ENCODE data around the gene APOA5.

GRCh38 chr11:116798368-116798767, 6.7 kb upstream of the APOA5 start:
- TF ChIP-seq MTA1 (IDR thresholded peaks at IDR 0.05; ENCODE audit: borderline replicate concordance) = no peak
- TF ChIP-seq CTCF (IDR thresholded peaks at IDR 0.05 in 2 of 3, conservative IDR thresholded peaks at IDR 0.05 in 1 of 3; ENCODE audit: insufficient read depth in 2 of 3, low read depth in 1 of 3, low read length in 3 of 3) = no peak
- no peak for TF ChIP-seq RFX1 (IDR thresholded peaks at IDR 0.05)
- no peak for TF ChIP-seq YBX1 (IDR thresholded peaks at IDR 0.05)
- TF ChIP-seq ATF6 (CRISPR knock-in tag; IDR thresholded peaks at IDR 0.05) = no peak
- no peak for TF ChIP-seq POLR2A (conservative IDR thresholded peaks at IDR 0.05)
- no peak for TF ChIP-seq REST (IDR thresholded peaks at IDR 0.05; ENCODE audit: borderline replicate concordance)
- no peak for TF ChIP-seq REST (CRISPR knock-in tag; IDR thresholded peaks at IDR 0.05; ENCODE audit: low read depth)

All from K562 (cell line).